ENCODE results near the gene SMG6.

GRCh38 chr17:2177235-2177811 is 126.3 kb downstream of the SMG6 start:
- TF ChIP-seq CTCF (IDR thresholded peaks at IDR 0.05) (no peak), POLR2A (IDR thresholded peaks at IDR 0.05) (no peak)

Measured in heart left ventricle (tissue), 13 donors.